Lung (tissue), 12 donors: Measurements from ENCODE around the gene METTL18. TPM values are rescaled to one million over a fixed set of nuclear protein-coding genes. Genes with fewer than 3 reads are reported as not detected.
A peak's percentile ranks its signal among the peaks of the same experiment; 100 is the strongest.

ENCODE experiments used
- ATAC-seq: fragments of 200-7000 bp; cut with Tn5 transposase; one replicate; pipeline ENCODE4 v1.9.1; 2020; ENCODE audit warnings: moderate number of reproducible peaks; ENCODE audit not compliant: insufficient read depth, low FRiP score
- DNase-seq, 3 donors: peaks; one replicate each; pipeline ENCODE4 v3.0.0-alpha.2; 2013 to 2017
- H3K27ac ChIP-seq, 2 donors: one replicate each; pipeline ENCODE4 v1.5.1; 2013; ENCODE audit warnings: mild to moderate bottlenecking in 2 of 2, moderate library complexity in 2 of 2, control low read depth in 1 of 2, inconsistent platforms in 1 of 2, low read depth in 1 of 2, low read length in 1 of 2
- H3K27me3 ChIP-seq, 3 donors: one replicate each; pipeline ENCODE4 v1.5.1; 2013; ENCODE audit warnings: low read length in 2 of 3; ENCODE audit not compliant: control insufficient read depth in 3 of 3, insufficient read depth in 3 of 3
- H3K36me3 ChIP-seq, 4 donors: one replicate each; pipeline ENCODE4 v1.5.1; 2013; ENCODE audit warnings: low read length in 4 of 4, mild to moderate bottlenecking in 1 of 4, moderate library complexity in 1 of 4; ENCODE audit not compliant: control insufficient read depth in 4 of 4, insufficient read depth in 4 of 4
- H3K4me1 ChIP-seq, 5 donors: one replicate each; pipeline ENCODE4 v1.5.1; 2013; ENCODE audit warnings: low read length in 5 of 5, mild to moderate bottlenecking in 2 of 5, moderate library complexity in 1 of 5; ENCODE audit not compliant: control insufficient read depth in 5 of 5, insufficient read depth in 5 of 5
- H3K4me3 ChIP-seq: one replicate; pipeline ENCODE4 v1.5.1; 2013; ENCODE audit warnings: mild to moderate bottlenecking, control low read depth, moderate library complexity
- H3K9ac ChIP-seq, 2 donors: one replicate each; pipeline ENCODE4 v1.5.1; 2013; ENCODE audit warnings: low read length in 2 of 2, control low read depth in 1 of 2; ENCODE audit not compliant: insufficient read depth in 1 of 2
- H3K9me3 ChIP-seq, 4 donors: one replicate each; pipeline ENCODE4 v1.5.1; 2013; ENCODE audit warnings: low read length in 3 of 4, mild to moderate bottlenecking in 1 of 4, moderate library complexity in 1 of 4; ENCODE audit not compliant: control insufficient read depth in 4 of 4, insufficient read depth in 3 of 4
- WGBS, 2 donors: extraction: QIAGEN DNeasy Blood & Tissue Kit; methylation state at CpG; one replicate each; pipeline ENCODE4 v1.1.7; 2013; 5-methylcytosine and 5-hydroxymethylcytosine counted together
- polyA plus RNA-seq, 2 donors: library from polyadenylated mRNA; stranded (reverse); fragments of 200-250 nt; gene quantifications; one replicate each; pipeline ENCODE4 v1.2.1, GENCODE V29; 2013
- total RNA-seq, 2 donors: library from RNA; depleted of rRNA in 1 of 2; stranded (reverse); fragments of >200 nt in 1 of 2; gene quantifications; one replicate each; pipeline ENCODE4 v1.2.1, GENCODE V29; 2014 to 2021
- TF ChIP-seq, protein P1 (sequence below): IDR thresholded peaks from 2 replicates; pipeline ENCODE4 v1.5.1; 2012; ENCODE audit warnings: mild to moderate bottlenecking; ENCODE audit errors: control extremely low read depth, extremely low read depth
- donor health status: control.
- donor health status: control.
- donor health status: Bipolar disorder and iron deficiency.
- donor health status: healthy.
- donor health status: DM: yes; HTN: yes; CAD: no.

METTL18 gene
- total and polyA plus RNA-seq, 4 donors: 4.4 to 8.6 (median 6.4) TPM

GRCh38 chr1:169795687-169796086 lies 980 bp upstream of the METTL18 start:
- 17 to 18% methylated on average over 5 of the region's 5 CpGs for WGBS, 2 donors
- ATAC-seq (no peak), DNase-seq (peak in 2 of 3 donors; percentile 8 to 20)
- TF ChIP-seq, protein P1, sequence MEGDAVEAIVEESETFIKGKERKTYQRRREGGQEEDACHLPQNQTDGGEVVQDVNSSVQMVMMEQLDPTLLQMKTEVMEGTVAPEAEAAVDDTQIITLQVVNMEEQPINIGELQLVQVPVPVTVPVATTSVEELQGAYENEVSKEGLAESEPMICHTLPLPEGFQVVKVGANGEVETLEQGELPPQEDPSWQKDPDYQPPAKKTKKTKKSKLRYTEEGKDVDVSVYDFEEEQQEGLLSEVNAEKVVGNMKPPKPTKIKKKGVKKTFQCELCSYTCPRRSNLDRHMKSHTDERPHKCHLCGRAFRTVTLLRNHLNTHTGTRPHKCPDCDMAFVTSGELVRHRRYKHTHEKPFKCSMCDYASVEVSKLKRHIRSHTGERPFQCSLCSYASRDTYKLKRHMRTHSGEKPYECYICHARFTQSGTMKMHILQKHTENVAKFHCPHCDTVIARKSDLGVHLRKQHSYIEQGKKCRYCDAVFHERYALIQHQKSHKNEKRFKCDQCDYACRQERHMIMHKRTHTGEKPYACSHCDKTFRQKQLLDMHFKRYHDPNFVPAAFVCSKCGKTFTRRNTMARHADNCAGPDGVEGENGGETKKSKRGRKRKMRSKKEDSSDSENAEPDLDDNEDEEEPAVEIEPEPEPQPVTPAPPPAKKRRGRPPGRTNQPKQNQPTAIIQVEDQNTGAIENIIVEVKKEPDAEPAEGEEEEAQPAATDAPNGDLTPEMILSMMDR: no peak
- H3K9ac ChIP-seq: peak overlapping the region; percentile 68 to 87
- no peak overlapping the region for H3K4me3 ChIP-seq
- H3K27me3 ChIP-seq: no peaks in the 10 kb centered on the region
- peaks cover 4 to 22% (median 10%) of the 10 kb centered on the region in 5 donors for H3K4me1 ChIP-seq
- H3K36me3 ChIP-seq: peaks cover 0 to 2% (median 1%) of the 10 kb centered on the region in 4 donors
- H3K27ac ChIP-seq: no peak overlapping the region
- H3K9me3 ChIP-seq: no peaks in the 10 kb centered on the region

DNA sequence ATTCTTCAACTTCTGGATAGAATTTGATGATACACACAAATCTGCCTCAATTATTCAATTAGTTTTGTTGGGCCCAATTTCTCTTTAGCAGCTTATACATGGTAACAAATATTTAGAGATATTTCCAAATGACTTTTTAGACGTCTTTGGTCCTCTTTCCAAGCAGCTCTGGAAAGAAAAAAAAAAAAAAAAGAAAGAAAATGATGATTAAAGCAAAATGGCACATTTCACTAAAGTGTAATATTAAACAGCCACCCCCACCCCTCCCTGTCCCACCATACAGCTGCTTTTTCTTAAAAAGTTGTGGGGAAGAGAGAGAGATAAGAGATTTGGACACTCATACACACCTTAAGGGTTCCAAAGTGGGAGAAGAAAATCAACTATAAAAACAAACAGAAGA lies 977 bp downstream of the METTL18 start:
- ATAC-seq: no peak
- H3K4me1 ChIP-seq: peaks cover 4 to 22% (median 10%) of the 10 kb centered on the region in 5 donors
- no peak for DNase-seq
- TF ChIP-seq, protein P1: no peak
- H3K4me3 ChIP-seq: no peak overlapping the region
- H3K27ac ChIP-seq: peak overlapping the region in 1 of 2 donors; percentile 75
- WGBS, 2 donors: 49 to 82% methylated on average over 1 of the region's 1 CpG
- peaks cover 0 to 2% (median 0%) of the 10 kb centered on the region in 4 donors for H3K36me3 ChIP-seq
- no peaks in the 10 kb centered on the region for H3K9me3 ChIP-seq
- H3K9ac ChIP-seq: peak overlapping the region; percentile 71 to 88
- no peaks in the 10 kb centered on the region for H3K27me3 ChIP-seq

- H3K9ac ChIP-seq: no peak overlapping the region
- ATAC-seq (no peak), DNase-seq (no peak)
- WGBS, 2 donors: 89 to 95% methylated on average over 2 of the region's 2 CpGs
- H3K4me1 ChIP-seq: peaks cover 0 to 2% (median 0%) of the 10 kb centered on the region in 5 donors
- no peak overlapping the region for H3K4me3 ChIP-seq
- H3K36me3 ChIP-seq: peaks cover 0 to 2% (median 0%) of the 10 kb centered on the region in 4 donors
- H3K27me3 ChIP-seq: no peaks in the 10 kb centered on the region
- TF ChIP-seq, protein P1: no peak
- H3K9me3 ChIP-seq: peaks cover 0 to 4% (median 1%) of the 10 kb centered on the region in 4 donors
- H3K27ac ChIP-seq: no peak overlapping the region
Measured at GRCh38 chr1:169788402-169788801, 6.3 kb downstream of the METTL18 start.

GRCh38 chr1:169786974-169787373 lies 7.7 kb downstream of the METTL18 start:
- no peaks in the 10 kb centered on the region for H3K36me3 ChIP-seq
- H3K9ac ChIP-seq: no peak overlapping the region
- DNase-seq (no peak), ATAC-seq (no peak)
- H3K4me3 ChIP-seq: no peak overlapping the region
- peaks cover 0 to 2% (median 0%) of the 10 kb centered on the region in 5 donors for H3K4me1 ChIP-seq
- TF ChIP-seq, protein P1: no peak
- no peak overlapping the region for H3K27ac ChIP-seq
- no peaks in the 10 kb centered on the region for H3K27me3 ChIP-seq
- peaks cover 0 to 4% (median 1%) of the 10 kb centered on the region in 4 donors for H3K9me3 ChIP-seq
- WGBS, 2 donors: 67 to 78% methylated on average over 3 of the region's 3 CpGs
